PFSK-1 (cell line): ENCODE measurements around the gene DMRTA2.

ENCODE experiments used
- FOXP2 ChIP-seq: optimal IDR thresholded peaks from 2 replicates; pipeline ENCODE3; 2011; ENCODE audit warnings: borderline replicate concordance, control low read depth, inconsistent platforms; ENCODE audit not compliant: insufficient read depth; ENCODE audit errors: extremely low read length, extremely low read depth
- POLR2AphosphoS5 ChIP-seq: IDR thresholded peaks from 2 replicates; pipeline ENCODE4 v1.6.1; 2012; ENCODE audit warnings: low read depth, mild to moderate bottlenecking, control low read depth, low read length, moderate library complexity
- REST ChIP-seq, 2 experiments: IDR thresholded peaks; 2 replicates each; pipeline versions ENCODE4 v1.6.1 to v1.8.0; 2011 to 2012; ENCODE audit warnings: low read depth in 2 of 2, low read length in 2 of 2, control low read depth in 1 of 2, inconsistent platforms in 1 of 2, mild to moderate bottlenecking in 1 of 2, moderate library complexity in 1 of 2; ENCODE audit not compliant: insufficient read depth in 1 of 2
- SIN3A ChIP-seq: IDR thresholded peaks from 2 replicates; pipeline ENCODE4 v1.6.1; 2012; ENCODE audit warnings: mild to moderate bottlenecking, low read length, moderate library complexity, borderline replicate concordance; ENCODE audit not compliant: insufficient read depth
- TAF1 ChIP-seq: IDR thresholded peaks from 2 replicates; pipeline ENCODE4 v1.6.1; 2012; ENCODE audit warnings: low read length, control low read depth, borderline replicate concordance; ENCODE audit not compliant: insufficient read depth

- TF ChIP-seq POLR2AphosphoS5 (no peak), FOXP2 (no peak), REST (IDR thresholded peaks at IDR 0.05; ENCODE audit: insufficient read depth in 1 of 2, low read depth in 2 of 2, low read length in 2 of 2) (no peak), SIN3A (no peak), TAF1 (no peak)
Observed at GRCh38 chr1:50427818-50428779, 4.9 kb upstream of the DMRTA2 start.
